Rectal smooth muscle tissue (tissue), 1 donor: ENCODE measurements around the gene CWH43.

Experiments used
- H3K27ac ChIP-seq: one replicate; pipeline ENCODE4 v1.7.0; 2013; ENCODE audit warnings: low read depth, low read length, inconsistent platforms
- H3K27me3 ChIP-seq: one replicate; pipeline ENCODE4 v1.7.0; 2013; ENCODE audit warnings: low read length; ENCODE audit not compliant: control insufficient read depth, insufficient read depth
- H3K36me3 ChIP-seq: one replicate; pipeline ENCODE4 v1.7.0; 2013; ENCODE audit warnings: low read length; ENCODE audit not compliant: control insufficient read depth, insufficient read depth
- H3K4me1 ChIP-seq: one replicate; pipeline ENCODE4 v1.7.0; 2013; ENCODE audit warnings: low read length; ENCODE audit not compliant: control insufficient read depth, insufficient read depth
- H3K4me3 ChIP-seq: one replicate; pipeline ENCODE4 v1.7.0; 2013; ENCODE audit warnings: low read length
- H3K9ac ChIP-seq: one replicate; pipeline ENCODE4 v1.7.0; 2013; ENCODE audit warnings: low read length

The CWH43 gene

DNA sequence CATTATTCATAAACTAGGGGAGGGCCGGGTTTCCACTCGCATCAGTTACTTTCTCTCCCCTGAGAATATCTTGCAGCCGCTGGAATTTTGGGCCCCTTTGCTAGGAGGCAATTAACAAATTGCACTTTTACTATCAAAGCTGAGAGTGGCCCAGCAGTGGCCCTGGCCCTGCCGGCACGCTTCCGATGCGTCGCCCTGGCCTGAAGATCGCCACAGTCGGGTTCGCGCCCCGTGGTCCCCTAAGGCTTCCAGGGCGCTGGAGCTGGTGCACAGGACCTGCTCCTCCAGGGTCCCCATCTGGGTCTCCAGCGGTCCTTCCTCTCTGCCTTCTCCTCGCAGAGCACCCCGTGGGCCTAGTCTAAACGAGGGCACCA, 486 bp upstream of the CWH43 start:
- Histone ChIP-seq H3K4me1 (no peaks in the 10 kb centered on the region), H3K4me3 (peak overlapping the region; percentile 39), H3K27me3 (no peaks in the 10 kb centered on the region), H3K9ac (no peak overlapping the region), H3K36me3 (no peaks in the 10 kb centered on the region), H3K27ac (no peak overlapping the region)

DNA sequence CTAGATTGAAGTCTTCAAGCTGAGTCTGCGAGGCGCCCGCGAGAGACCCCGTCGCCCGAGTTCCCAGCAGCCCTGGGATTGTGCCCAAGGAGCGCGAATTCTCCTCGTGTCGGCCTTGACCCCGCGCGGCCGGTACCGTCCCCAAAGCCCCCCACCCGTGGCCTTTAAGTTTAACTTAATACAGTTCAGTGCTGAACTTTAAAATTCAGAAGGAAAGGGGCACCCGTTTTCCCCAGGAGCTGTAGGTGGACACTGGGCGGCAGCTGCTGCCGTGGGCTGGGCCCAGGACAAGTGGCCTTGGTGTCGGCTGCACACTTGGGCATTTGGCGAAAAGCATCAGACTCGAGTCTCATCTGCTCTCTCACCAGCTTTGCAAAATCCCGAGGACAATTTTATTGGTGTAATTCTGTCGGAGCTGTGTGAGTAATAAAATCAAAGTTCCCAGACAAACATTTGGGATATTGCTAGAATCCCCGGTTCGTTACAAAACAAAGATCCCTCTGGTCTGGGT, 634 bp downstream of the CWH43 start:
- Histone ChIP-seq H3K9ac (no peak overlapping the region), H3K27me3 (no peaks in the 10 kb centered on the region), H3K27ac (no peak overlapping the region), H3K4me3 (peak overlapping the region; percentile 45), H3K4me1 (no peaks in the 10 kb centered on the region), H3K36me3 (no peaks in the 10 kb centered on the region)

DNA sequence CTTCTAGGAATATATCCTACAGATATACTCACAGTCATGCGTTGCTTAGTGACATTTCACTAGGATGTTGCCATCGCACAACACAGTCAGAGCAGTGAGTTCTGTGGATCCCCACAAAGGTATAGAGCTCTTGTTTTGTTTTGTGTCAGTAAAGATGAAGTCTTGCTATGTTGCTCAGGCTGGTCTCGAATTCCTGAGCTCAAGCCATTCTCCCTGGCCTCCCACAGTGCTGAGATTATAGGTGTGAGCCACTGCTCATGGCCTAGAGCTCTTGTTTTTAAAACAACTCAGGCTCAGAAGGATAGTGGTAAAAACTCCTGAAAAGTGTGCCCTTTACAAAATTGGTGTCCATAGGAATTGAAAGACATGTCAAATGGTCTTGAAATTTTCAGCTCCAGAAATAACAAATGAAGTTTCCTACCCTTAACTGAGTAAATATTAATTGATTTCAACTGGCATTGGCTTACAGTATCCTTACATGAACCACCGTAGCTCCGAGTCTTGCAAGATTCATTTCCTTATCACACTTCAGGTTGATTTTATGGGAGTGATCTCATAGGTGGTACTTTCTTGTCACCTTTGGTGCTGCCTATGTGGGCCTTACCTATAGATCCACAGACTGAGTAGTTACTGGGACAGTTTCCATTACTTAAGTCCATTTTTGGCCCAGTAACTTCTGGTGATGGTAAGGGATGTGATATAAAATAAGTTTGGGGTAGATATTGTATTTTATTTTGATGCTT, 3.6 kb downstream of the CWH43 start:
- H3K9ac ChIP-seq, result no peak overlapping the region
- H3K4me1 ChIP-seq, result no peaks in the 10 kb centered on the region
- no peak overlapping the region for H3K4me3 ChIP-seq
- no peak overlapping the region for H3K27ac ChIP-seq
- H3K27me3 ChIP-seq, result no peaks in the 10 kb centered on the region
- no peaks in the 10 kb centered on the region for H3K36me3 ChIP-seq

DNA sequence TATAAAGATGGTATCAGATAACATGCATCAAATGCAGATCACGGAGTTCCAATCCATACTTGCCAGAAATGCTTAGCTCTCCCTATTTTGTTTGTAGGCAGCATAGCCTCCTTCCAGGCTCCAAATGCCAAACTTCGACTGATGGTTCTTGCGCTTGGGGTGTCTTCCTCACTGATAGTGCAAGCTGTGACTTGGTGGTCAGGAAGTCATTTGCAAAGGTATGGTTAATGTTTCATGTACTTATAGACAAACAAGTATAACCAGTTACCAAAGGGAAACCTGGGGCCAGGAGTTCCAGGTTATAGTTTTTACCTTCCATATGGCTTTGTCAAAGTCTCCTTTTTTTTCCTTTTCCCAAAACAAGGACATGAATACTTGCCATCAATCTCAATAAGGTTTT, 5.3 kb downstream of the CWH43 start:
- H3K27ac ChIP-seq, result no peak overlapping the region
- H3K27me3 ChIP-seq, result no peaks in the 10 kb centered on the region
- no peaks in the 10 kb centered on the region for H3K36me3 ChIP-seq
- no peak overlapping the region for H3K4me3 ChIP-seq
- H3K9ac ChIP-seq, result no peak overlapping the region
- no peaks in the 10 kb centered on the region for H3K4me1 ChIP-seq

DNA sequence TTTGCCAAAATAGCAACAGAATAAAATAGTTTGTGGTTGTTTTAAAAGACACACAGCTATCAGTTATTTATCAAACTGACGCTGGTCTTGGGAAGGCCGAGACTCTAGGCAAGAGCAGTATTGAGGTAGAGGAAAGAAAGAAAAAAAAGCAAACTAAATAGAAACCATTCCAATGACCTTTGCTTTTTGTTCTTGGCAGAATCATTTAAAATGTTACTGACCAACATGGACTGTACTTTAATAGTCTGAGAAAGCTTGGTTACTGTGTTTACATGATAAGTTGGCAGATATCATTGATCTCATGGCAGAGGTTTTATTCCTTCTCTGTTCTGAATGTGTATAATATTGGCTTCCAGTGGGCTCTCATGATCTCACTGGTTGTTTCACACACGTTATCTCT, 11.9 kb downstream of the CWH43 start:
- no peak overlapping the region for H3K9ac ChIP-seq
- H3K4me3 ChIP-seq, result no peak overlapping the region
- no peaks in the 10 kb centered on the region for H3K4me1 ChIP-seq
- no peak overlapping the region for H3K27ac ChIP-seq
- H3K36me3 ChIP-seq, result no peaks in the 10 kb centered on the region
- H3K27me3 ChIP-seq, result no peaks in the 10 kb centered on the region

DNA sequence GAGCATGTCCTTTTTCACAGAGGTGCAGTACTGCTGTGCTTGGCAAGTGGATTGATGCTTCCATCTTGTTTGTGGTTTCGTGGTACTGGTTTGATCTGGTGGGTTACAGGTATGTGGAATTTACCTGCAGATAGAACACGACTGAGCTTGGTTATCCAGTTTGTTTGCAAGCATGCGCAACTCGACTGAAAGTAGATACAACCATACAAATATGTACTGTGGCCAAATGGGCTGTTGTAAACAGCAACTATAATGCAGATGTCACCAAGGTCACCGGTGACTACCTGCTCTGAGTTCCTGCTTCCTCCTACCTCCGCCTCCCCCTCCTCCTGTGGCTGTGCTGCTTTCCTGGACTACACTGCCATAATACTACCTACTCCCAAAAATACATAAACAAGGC, 12.4 kb downstream of the CWH43 start:
- H3K36me3 ChIP-seq, result no peaks in the 10 kb centered on the region
- no peaks in the 10 kb centered on the region for H3K4me1 ChIP-seq
- no peak overlapping the region for H3K9ac ChIP-seq
- no peak overlapping the region for H3K4me3 ChIP-seq
- no peaks in the 10 kb centered on the region for H3K27me3 ChIP-seq
- H3K27ac ChIP-seq, result no peak overlapping the region

DNA sequence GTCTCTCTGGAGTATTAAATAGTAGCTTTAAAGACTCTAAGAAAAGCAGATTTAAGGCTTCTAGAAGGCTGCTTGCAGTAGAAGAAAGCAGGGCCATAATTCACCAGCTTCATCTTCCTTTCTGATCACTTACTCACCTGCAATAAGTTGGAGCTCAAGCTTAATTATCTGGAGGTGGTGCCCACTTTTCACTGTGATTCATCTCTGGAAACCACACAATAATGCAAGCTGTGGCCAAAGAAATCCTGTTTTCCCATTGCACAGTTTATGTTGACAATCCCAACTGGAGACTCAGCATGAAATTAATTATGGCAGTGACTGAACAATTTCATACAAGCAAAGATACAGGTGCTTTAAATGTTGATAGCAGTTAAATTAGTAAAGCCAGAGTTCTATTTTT, 14.7 kb downstream of the CWH43 start:
- no peaks in the 10 kb centered on the region for H3K4me1 ChIP-seq
- no peaks in the 10 kb centered on the region for H3K27me3 ChIP-seq
- no peak overlapping the region for H3K9ac ChIP-seq
- no peak overlapping the region for H3K27ac ChIP-seq
- no peaks in the 10 kb centered on the region for H3K36me3 ChIP-seq
- no peak overlapping the region for H3K4me3 ChIP-seq

DNA sequence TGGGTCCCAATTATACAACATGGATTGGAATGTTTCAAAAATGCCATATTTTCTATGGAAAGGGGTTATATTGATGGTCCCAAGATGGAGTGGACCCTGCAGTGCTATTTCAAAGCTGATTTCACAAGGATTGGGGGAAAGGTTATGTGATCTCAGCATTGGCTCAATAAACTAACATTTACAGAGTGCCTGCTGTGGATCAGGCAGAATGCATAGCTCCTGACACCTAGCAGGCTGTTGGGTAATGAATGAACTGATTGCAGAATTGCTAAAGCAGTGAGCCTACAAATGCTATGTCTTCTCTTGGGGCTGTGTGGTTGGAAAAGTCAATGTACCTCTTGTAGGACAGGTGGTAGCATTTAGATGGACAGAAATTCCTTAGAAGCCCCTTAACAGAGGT, 16.9 kb downstream of the CWH43 start:
- H3K36me3 ChIP-seq, result no peaks in the 10 kb centered on the region
- H3K4me1 ChIP-seq, result no peaks in the 10 kb centered on the region
- no peak overlapping the region for H3K9ac ChIP-seq
- H3K27ac ChIP-seq, result no peak overlapping the region
- H3K4me3 ChIP-seq, result no peak overlapping the region
- H3K27me3 ChIP-seq, result no peaks in the 10 kb centered on the region

DNA sequence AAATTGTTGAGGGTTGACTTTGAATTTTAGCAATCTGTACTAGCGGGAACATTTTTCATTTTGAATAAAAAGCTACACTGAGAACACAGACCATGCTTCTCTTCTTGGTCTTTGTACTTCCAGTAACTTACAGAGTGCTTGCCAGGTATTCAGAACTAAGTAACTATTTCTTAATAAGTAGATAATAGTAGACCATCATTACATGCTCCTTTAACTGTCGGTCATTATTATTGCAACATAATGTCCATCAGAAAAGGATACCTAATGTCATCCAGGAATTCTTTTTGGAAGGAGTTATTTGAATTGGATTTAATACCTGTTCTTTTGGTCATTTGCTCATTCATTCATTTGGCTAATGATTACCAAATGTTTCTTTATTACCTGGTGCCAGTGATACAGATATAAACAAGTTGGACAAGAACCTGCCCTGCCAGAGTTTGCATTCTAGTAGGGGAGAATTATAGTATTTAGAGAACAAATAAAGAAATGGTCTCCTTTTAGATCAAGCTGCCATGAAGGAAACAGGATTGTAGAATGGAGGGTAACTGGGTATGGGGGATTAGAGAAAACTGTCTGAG, 32.7 kb downstream of the CWH43 start:
- Histone ChIP-seq H3K27me3 (no peaks in the 10 kb centered on the region), H3K4me1 (no peaks in the 10 kb centered on the region), H3K9ac (no peak overlapping the region), H3K36me3 (no peaks in the 10 kb centered on the region), H3K4me3 (no peak overlapping the region), H3K27ac (no peak overlapping the region)

DNA sequence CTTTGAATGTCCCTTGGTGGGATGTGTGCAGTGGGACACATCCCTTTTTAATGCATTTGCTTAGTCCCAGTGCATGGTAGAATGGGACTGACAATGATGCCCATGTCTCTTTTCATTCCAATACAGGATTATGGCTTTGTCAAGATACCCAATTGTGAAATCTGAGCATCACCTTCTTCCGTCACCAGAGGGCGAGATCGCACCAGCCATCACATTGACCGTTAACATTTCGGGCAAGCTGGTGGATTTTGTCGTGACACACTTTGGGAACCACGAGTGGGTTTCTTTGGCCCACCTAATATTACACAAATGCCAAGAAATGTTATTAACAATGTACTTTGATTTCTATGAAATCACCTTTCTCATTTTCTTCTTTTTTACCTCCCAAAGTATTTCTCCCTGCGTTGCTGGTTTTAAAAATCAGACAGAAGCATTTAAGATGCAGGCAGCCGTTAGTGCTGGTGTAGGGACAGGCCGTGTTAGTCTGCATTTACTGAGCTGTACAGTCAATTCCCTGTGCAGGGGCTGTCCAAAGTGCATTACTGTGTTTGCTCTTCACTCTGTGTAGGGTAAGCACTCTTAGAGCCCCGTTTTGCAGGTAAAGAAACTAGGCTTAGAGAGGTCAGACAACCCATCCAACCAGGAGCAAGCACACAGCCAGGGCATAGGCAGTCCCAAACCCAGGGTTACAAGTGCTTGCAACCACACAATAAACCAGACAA, 46.5 kb downstream of the CWH43 start:
- Histone ChIP-seq H3K4me1 (no peaks in the 10 kb centered on the region), H3K4me3 (no peak overlapping the region), H3K36me3 (no peaks in the 10 kb centered on the region), H3K9ac (no peak overlapping the region), H3K27ac (no peak overlapping the region), H3K27me3 (no peaks in the 10 kb centered on the region)

DNA sequence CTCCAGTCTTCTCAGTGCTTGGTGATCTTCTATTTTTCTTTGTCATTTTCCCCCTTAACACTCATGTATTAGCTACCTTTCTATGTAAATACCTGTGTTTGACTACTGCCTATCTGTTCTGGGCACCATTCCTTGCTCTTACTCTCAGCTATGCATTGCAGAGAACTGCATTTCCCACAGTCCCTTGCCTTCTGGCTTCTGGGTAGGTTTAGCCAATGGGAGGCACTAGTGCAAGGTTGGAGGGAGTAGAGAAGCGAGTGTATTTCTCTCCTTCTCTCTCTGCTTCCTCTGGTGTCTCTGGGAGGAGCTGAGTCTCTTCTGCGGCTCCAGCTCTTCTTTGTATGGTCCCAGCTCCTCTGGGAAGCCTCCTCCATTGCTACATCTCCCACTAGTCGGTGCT, 50.5 kb downstream of the CWH43 start:
- no peak overlapping the region for H3K4me3 ChIP-seq
- H3K27me3 ChIP-seq, result no peaks in the 10 kb centered on the region
- no peak overlapping the region for H3K9ac ChIP-seq
- no peaks in the 10 kb centered on the region for H3K4me1 ChIP-seq
- no peaks in the 10 kb centered on the region for H3K36me3 ChIP-seq
- H3K27ac ChIP-seq, result no peak overlapping the region

DNA sequence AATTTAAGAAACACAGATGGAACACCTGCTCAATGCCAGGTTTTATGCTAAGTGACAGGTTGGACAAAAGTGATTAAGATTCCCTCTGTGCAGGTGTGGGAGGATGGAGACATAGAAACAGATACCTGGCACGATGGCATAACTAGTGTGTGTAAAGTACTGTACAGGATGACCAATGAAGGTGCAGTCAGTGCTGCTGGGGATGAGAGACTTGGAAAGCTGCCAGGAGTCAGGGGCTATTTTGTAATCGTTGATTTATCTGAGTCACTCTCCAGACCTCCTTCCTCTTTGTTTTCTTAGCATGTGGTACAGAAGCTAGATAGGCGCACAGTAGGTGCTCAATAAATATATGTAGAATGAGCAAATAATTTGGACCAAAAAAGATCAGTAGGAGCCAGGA, 58.2 kb downstream of the CWH43 start:
- no peak overlapping the region for H3K4me3 ChIP-seq
- H3K4me1 ChIP-seq, result no peaks in the 10 kb centered on the region
- H3K27me3 ChIP-seq, result no peaks in the 10 kb centered on the region
- no peak overlapping the region for H3K9ac ChIP-seq
- H3K27ac ChIP-seq, result no peak overlapping the region
- no peaks in the 10 kb centered on the region for H3K36me3 ChIP-seq
